ENCODE measurements around the gene PPDPF.

PPDPF gene

DNA sequence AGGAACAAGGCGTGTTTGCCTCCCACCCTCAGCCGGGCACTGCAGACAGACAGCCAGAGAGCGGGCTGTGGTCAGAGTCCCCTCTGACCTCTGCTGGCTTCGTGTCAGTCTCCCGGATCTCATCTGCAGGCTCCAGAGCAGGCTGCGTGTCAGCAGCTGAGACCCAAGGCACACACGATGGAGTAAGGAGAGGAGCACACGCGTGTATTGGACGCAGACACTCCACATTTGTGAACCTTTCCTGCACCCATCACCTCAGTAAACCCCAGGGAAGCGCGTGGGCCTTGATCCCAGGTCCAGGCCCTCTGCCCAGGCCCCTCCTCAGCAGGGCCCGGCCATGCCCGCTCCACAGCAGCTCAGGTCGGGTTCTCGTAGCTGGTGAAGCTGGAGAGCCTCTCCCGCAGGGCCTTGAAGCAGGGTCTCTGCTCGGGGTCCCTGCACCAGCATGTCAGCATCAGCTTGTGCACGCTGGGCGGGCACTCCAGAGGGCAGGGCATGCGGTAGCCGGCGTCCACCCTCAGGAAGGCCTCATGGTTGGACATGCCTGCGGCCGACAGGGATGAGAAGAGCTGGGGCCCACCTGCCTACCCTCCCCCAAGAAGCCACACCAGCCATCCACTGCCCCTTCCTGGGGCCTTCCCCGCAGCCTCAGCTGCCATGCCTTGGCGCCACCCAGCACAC, 8.8 kb downstream of the PPDPF start:
- TF ChIP-seq, protein P1, sequence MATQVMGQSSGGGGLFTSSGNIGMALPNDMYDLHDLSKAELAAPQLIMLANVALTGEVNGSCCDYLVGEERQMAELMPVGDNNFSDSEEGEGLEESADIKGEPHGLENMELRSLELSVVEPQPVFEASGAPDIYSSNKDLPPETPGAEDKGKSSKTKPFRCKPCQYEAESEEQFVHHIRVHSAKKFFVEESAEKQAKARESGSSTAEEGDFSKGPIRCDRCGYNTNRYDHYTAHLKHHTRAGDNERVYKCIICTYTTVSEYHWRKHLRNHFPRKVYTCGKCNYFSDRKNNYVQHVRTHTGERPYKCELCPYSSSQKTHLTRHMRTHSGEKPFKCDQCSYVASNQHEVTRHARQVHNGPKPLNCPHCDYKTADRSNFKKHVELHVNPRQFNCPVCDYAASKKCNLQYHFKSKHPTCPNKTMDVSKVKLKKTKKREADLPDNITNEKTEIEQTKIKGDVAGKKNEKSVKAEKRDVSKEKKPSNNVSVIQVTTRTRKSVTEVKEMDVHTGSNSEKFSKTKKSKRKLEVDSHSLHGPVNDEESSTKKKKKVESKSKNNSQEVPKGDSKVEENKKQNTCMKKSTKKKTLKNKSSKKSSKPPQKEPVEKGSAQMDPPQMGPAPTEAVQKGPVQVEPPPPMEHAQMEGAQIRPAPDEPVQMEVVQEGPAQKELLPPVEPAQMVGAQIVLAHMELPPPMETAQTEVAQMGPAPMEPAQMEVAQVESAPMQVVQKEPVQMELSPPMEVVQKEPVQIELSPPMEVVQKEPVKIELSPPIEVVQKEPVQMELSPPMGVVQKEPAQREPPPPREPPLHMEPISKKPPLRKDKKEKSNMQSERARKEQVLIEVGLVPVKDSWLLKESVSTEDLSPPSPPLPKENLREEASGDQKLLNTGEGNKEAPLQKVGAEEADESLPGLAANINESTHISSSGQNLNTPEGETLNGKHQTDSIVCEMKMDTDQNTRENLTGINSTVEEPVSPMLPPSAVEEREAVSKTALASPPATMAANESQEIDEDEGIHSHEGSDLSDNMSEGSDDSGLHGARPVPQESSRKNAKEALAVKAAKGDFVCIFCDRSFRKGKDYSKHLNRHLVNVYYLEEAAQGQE (IDR thresholded peaks at IDR 0.05; ENCODE audit: insufficient replicate concordance, low read depth), result no peak
- TF ChIP-seq POLR2AphosphoS5 (IDR thresholded peaks at IDR 0.05; ENCODE audit: low read depth) (no peak), GABPA (IDR thresholded peaks at IDR 0.05; ENCODE audit: low read depth) (no peak), SPI1 (IDR thresholded peaks at IDR 0.05; ENCODE audit: borderline replicate concordance, low read depth) (no peak)
- TF ChIP-seq, protein P2, sequence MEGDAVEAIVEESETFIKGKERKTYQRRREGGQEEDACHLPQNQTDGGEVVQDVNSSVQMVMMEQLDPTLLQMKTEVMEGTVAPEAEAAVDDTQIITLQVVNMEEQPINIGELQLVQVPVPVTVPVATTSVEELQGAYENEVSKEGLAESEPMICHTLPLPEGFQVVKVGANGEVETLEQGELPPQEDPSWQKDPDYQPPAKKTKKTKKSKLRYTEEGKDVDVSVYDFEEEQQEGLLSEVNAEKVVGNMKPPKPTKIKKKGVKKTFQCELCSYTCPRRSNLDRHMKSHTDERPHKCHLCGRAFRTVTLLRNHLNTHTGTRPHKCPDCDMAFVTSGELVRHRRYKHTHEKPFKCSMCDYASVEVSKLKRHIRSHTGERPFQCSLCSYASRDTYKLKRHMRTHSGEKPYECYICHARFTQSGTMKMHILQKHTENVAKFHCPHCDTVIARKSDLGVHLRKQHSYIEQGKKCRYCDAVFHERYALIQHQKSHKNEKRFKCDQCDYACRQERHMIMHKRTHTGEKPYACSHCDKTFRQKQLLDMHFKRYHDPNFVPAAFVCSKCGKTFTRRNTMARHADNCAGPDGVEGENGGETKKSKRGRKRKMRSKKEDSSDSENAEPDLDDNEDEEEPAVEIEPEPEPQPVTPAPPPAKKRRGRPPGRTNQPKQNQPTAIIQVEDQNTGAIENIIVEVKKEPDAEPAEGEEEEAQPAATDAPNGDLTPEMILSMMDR (IDR thresholded peaks at IDR 0.05; ENCODE audit: insufficient read depth, low read length), result no peak
- H3K4me3 ChIP-seq (replicated peaks; ENCODE audit: insufficient read depth, low read length), result no peak overlapping the region
- DNase-seq (ENCODE audit: low read depth in 1 of 2, low spot score in 1 of 2), result no peak
- H3K27ac ChIP-seq (replicated peaks), result no peak overlapping the region
- H3K27me3 ChIP-seq (ENCODE audit: insufficient read depth, poor library complexity, severe bottlenecking), result peaks cover 9% of the 10 kb centered on the region

DNA sequence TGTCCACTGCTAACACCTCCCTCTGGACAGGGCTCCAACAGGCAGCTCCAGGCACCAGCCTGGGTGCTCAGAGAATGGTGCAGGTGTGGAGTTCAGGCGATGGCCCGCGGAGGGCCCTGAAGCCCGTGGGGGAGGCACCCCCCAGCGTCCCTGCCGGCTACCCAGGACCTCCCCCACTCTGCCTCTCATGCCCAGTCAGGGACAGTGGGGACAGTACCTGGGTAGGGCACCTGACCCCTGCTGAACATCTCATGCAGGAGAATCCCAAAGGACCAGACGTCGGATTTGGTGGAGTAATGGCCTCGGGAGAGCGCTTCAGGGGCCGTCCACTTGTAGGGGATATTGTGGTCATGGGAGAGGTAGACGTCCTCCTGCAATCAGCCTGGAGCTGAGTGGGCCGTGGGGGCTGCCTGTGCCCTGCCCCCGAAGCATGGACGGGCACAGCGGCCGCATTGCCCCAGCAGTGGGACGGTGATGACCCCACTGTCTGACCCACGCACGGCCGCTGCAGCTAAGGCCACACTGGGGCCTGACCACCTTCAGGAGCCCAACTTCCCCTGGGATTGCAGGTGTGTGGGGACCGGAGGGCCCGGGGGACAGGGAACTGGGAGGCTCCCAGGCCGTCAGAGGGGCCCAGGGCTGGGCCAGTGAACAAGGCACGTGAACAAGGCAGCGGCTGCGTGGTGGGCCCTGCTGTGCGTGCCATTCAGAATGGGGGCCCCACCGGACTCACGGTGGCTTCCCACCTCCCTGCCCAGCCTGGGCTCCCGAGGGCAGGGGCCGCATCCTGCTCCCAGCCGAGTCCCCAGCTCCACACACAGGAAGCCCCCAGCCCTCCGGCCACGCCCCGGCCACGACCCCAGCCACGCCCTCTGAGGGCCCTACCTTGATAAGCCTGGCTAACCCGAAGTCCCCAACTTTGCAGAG, 9.6 kb downstream of the PPDPF start:
- peaks cover 9% of the 10 kb centered on the region for H3K27me3 ChIP-seq (ENCODE audit: insufficient read depth, poor library complexity, severe bottlenecking)
- no peak for TF ChIP-seq SPI1 (IDR thresholded peaks at IDR 0.05; ENCODE audit: borderline replicate concordance, low read depth)
- TF ChIP-seq, protein P2 (IDR thresholded peaks at IDR 0.05; ENCODE audit: insufficient read depth, low read length), result no peak
- no peak for TF ChIP-seq POLR2AphosphoS5 (IDR thresholded peaks at IDR 0.05; ENCODE audit: low read depth)
- TF ChIP-seq, protein P1 (IDR thresholded peaks at IDR 0.05; ENCODE audit: insufficient replicate concordance, low read depth), result no peak
- no peak for TF ChIP-seq GABPA (IDR thresholded peaks at IDR 0.05; ENCODE audit: low read depth)

DNA sequence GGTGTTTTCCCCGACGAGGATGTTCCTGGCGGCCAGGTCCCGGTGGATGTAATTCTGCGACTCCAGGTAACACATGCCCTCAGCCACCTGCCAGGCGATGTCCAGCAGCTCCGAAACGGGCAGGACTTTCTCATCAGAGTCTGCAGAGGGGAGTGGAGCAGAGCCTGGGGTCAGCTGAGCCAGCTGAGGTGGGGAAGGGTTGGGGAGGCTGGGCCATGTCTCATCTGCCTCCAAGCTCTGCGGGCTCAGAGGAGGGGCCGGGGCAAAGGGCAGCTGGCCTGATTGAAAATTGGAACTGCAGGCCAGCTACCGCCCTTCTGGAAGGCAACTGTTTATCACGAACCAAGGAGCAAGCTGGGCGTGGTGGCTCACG, 10.2 kb downstream of the PPDPF start:
- TF ChIP-seq SPI1 (IDR thresholded peaks at IDR 0.05; ENCODE audit: borderline replicate concordance, low read depth) (no peak), GABPA (IDR thresholded peaks at IDR 0.05; ENCODE audit: low read depth) (no peak), POLR2AphosphoS5 (IDR thresholded peaks at IDR 0.05; ENCODE audit: low read depth) (no peak)
- TF ChIP-seq, protein P2 (IDR thresholded peaks at IDR 0.05; ENCODE audit: insufficient read depth, low read length), result no peak
- TF ChIP-seq, protein P1 (IDR thresholded peaks at IDR 0.05; ENCODE audit: insufficient replicate concordance, low read depth), result no peak
- H3K27me3 ChIP-seq (ENCODE audit: insufficient read depth, poor library complexity, severe bottlenecking), result peaks cover 9% of the 10 kb centered on the region
- H3K4me3 ChIP-seq (replicated peaks; ENCODE audit: insufficient read depth, low read length), result no peak overlapping the region
- no peak for DNase-seq (ENCODE audit: low read depth in 1 of 2, low spot score in 1 of 2)
- H3K27ac ChIP-seq (replicated peaks), result no peak overlapping the region

More for the DNA sequence above, 9.6 kb downstream of the PPDPF start:
- DNase-seq (ENCODE audit: low read depth in 1 of 2, low spot score in 1 of 2), result no peak
- Histone ChIP-seq H3K4me3 (replicated peaks; ENCODE audit: insufficient read depth, low read length) (no peak overlapping the region), H3K27ac (replicated peaks) (no peak overlapping the region)

Measured in HL-60 (cell line).